ES-I3 (cell line): ENCODE data around the gene PTEN.
"Not testable (repeated sequence)": the region's sequence is repeated elsewhere in the genome, so short reads cannot be mapped to it uniquely, and the experiment has no call there.

Source experiments
- H3K36me3 ChIP-seq: 2 replicates; pipeline ENCODE4 v1.6.1; 2013; ENCODE audit warnings: mild to moderate bottlenecking, low read length, control low read depth, moderate library complexity; ENCODE audit not compliant: insufficient read depth
- H3K4me1 ChIP-seq: 2 replicates; pipeline ENCODE4 v1.6.1; 2013; ENCODE audit warnings: mild to moderate bottlenecking, control low read depth, low read length; ENCODE audit not compliant: insufficient read depth
- H3K9ac ChIP-seq: 2 replicates; pipeline ENCODE4 v1.6.1; 2013; ENCODE audit warnings: low read depth, mild to moderate bottlenecking, low read length, moderate library complexity
- H3K9me3 ChIP-seq: 2 replicates; pipeline ENCODE4 v1.6.1; 2013; ENCODE audit warnings: mild to moderate bottlenecking, low read length, moderate library complexity; ENCODE audit not compliant: control insufficient read depth, insufficient read depth

The PTEN gene

DNA sequence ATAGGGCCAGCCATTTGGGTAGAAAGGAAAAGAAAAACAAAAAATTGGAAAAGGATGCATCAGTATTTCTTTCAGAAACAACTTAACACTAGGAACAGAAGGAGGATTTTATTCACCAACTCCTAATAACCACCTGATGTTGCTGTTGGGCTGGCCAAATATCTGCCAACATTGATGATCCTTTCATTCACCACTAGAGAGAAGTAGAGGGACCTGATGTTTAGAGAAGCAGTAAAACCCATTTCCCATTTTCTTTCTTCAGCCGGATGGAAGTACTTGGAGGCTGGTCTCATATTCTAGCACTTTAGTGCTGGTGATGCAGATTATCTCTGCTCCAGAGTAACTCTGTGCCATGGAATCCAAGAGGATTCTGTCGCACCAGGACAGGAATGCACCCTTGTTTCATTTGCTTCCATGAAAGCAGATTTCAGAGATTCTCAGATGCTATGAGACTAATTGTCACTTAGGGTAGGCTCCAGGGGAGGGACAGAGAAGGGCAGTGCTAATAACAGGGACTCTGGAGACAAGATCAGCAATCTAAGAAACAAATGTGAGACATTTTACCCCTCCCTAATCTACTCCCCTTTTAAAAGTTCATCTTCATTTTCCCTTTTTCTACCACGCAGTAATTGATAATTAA, 3.1 kb upstream of the PTEN start:
- no peak overlapping the region for H3K9ac ChIP-seq

DNA sequence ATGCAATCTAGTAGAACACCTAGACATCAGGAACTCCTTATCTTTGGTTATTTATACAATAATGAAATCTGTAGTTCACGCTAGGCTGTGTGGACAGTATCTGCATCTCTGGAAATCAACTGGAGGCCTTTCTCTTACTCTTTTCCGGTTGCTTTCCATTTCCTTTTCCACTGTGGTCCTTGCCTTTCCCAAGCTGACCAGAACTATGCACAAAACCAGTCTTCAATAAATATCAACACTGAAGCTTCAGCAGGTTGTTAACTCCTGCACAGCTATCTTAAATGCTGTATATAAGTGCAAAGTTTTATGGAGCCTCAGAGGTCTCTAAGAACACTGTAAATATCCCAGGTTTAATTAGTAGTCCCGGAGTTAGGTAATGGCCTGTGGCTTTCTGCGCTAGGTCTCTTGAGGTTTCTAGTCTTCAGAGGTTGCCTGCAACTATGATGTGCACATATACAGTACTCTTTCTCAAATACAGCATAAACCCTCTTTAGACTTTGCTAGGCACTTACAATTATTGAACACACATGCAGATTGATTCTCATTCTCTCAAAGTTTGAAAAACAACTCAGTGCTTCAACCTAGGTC, 2.5 kb upstream of the PTEN start:
- Histone ChIP-seq H3K9me3 (no peaks in the 10 kb centered on the region), H3K9ac (peak overlapping the region; percentile 65; the same call in 1 of the 2 replicates), H3K4me1 (peaks cover 4% of the 10 kb centered on the region; the same call in 1 of the 2 replicates), H3K36me3 (no peaks in the 10 kb centered on the region)

More for the DNA sequence above, 3.1 kb upstream of the PTEN start:
- no peaks in the 10 kb centered on the region for H3K36me3 ChIP-seq
- H3K4me1 ChIP-seq, result peaks cover 4% of the 10 kb centered on the region; the same call in 1 of the 2 replicates
- no peaks in the 10 kb centered on the region for H3K9me3 ChIP-seq

DNA sequence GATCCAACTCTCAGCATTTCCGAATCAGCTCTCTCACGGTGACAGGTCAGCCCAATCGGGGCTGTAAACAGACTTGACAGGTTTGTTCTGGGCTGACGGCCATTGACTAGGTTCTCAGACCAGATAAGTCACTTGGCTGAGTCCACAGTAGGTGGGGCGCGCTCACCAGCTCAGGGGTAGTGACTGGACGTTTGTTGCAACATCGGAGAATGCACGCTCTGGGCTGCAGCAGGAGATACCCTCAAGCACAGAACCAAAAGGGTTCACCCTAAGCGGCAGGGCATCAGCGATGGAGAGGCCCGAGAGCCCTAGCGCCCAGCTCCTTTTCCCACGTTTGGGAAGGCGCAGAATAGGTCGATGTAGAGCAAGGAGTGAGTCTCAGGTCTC, 1.9 kb upstream of the PTEN start:
- H3K9me3 ChIP-seq, result no peaks in the 10 kb centered on the region
- H3K36me3 ChIP-seq, result no peaks in the 10 kb centered on the region
- H3K9ac ChIP-seq, result peak overlapping the region; percentile 65

DNA sequence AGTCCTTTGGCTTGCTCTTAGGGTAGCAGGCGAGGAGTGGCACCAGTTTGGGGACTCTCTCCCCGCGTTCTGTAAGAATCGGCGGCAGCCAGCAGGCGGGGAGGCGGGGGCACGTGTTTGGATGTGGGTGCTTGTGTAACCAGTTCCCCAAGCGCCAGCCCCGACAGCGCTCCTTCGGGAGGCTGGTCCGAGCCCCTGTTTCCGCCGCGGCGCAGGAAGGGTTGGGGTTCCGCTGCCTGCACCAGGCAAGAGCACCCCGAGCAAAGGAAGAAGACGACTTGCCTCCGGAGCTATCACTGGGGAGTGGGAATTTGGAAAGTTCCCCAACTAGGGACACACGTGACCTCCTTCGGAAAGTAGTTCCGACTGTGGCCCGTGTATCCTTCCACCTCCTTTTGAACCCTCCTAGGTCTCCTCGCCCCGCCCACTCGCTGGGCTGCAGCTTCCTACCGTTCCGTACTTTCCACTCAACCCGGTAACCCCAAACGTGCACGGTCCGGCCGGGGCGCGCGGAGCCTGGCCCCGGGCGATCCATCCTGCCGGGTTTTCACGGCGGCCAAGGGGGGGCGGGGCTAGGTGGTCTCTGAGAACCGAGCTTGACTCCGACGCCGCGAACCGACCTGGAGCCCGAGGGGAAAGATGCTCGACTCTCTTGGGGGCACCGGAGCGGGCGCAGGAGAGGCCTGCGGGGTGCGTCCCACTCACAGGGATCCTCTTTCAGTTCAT, 1.3 kb upstream of the PTEN start:
- Histone ChIP-seq H3K9ac (peak overlapping the region; percentile 76), H3K4me1 (peaks cover 4% of the 10 kb centered on the region; the same call in 1 of the 2 replicates), H3K9me3 (no peaks in the 10 kb centered on the region)

More for the DNA sequence above, 1.9 kb upstream of the PTEN start:
- peaks cover 4% of the 10 kb centered on the region; the same call in 1 of the 2 replicates for H3K4me1 ChIP-seq

DNA sequence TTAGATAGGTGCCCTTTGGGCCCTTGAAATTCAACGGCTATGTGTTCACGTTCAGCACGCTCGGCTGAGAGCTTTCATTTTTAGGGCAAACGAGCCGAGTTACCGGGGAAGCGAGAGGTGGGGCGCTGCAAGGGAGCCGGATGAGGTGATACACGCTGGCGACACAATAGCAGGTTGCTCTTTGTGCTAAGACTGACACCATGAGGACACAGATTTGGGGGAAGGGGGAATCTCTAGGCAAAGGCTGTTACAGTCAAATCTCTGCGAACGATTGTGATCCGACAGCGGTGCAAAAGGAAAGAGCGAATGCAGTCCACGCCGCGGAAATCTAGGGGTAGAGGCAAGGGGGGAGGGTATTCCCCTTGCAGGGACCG, 759 bp upstream of the PTEN start:
- Histone ChIP-seq H3K9me3 (no peaks in the 10 kb centered on the region), H3K4me1 (peaks cover 4% of the 10 kb centered on the region; the same call in 1 of the 2 replicates), H3K36me3 (no peaks in the 10 kb centered on the region), H3K9ac (peak overlapping the region; percentile 76)

More for the DNA sequence above, 1.3 kb upstream of the PTEN start:
- H3K36me3 ChIP-seq, result no peaks in the 10 kb centered on the region

DNA sequence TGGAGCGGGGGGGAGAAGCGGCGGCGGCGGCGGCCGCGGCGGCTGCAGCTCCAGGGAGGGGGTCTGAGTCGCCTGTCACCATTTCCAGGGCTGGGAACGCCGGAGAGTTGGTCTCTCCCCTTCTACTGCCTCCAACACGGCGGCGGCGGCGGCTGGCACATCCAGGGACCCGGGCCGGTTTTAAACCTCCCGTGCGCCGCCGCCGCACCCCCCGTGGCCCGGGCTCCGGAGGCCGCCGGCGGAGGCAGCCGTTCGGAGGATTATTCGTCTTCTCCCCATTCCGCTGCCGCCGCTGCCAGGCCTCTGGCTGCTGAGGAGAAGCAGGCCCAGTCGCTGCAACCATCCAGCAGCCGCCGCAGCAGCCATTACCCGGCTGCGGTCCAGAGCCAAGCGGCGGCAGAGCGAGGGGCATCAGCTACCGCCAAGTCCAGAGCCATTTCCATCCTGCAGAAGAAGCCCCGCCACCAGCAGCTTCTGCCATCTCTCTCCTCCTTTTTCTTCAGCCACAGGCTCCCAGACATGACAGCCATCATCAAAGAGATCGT, 598 bp downstream of the PTEN start:
- H3K9ac ChIP-seq, result peak overlapping the region; percentile 76
- not testable (repeated sequence) for H3K4me1 ChIP-seq, H3K9me3 ChIP-seq, H3K36me3 ChIP-seq

DNA sequence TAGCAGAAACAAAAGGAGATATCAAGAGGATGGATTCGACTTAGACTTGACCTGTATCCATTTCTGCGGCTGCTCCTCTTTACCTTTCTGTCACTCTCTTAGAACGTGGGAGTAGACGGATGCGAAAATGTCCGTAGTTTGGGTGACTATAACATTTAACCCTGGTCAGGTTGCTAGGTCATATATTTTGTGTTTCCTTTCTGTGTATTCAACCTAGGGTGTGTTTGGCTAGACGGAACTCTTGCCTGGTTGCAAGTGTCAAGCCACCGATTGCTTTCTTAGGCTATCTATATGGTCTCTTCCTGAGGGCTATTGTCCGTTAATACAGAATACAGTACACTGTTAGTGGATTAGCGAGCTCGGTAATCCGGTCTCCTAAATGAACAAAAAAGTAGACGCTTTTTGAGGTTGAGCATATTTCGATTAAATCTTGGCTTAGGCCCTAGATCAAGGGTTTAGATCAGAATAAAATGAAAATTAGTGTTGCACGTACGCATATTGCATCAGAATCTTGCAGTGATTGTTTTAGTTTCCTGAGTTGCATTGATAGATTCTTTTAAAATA, 1.2 kb downstream of the PTEN start:
- peak overlapping the region; percentile 76 for H3K9ac ChIP-seq
- H3K4me1 ChIP-seq, result peaks cover 4% of the 10 kb centered on the region; the same call in 1 of the 2 replicates

DNA sequence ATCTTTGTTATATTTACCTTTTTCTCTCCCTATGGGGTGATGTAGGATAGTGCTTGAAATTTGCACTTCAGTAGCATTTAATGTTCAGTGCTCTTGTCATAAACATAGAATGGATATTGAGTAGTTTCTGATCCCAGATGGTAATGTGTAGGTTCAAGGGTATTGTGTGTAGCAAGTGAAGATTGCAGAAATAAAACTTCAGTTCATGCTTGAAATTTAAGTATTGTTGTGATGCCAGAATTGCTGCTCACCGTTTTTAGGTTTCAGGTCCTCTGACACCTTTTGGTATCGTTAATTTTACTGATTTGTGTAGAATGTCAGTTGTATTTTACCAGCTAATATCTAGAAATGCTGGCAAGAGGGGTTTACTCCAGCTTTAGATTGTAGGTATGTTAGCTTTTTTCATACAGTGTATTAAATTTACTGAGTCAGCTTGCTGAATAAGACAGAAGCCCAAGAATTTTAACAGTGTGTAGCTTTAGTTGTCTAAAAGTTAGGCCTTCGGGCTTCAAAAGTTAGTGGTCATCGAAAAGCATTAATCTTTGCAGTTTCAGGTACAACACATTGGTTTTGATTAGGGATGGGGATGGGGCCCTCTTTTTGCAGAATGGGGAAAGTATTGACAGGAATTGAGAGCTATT, 1.9 kb downstream of the PTEN start:
- Histone ChIP-seq H3K36me3 (no peaks in the 10 kb centered on the region), H3K4me1 (peaks cover 4% of the 10 kb centered on the region; the same call in 1 of the 2 replicates), H3K9me3 (no peaks in the 10 kb centered on the region), H3K9ac (peak overlapping the region; percentile 76)

More for the DNA sequence above, 1.2 kb downstream of the PTEN start:
- Histone ChIP-seq H3K36me3 (no peaks in the 10 kb centered on the region), H3K9me3 (no peaks in the 10 kb centered on the region)

DNA sequence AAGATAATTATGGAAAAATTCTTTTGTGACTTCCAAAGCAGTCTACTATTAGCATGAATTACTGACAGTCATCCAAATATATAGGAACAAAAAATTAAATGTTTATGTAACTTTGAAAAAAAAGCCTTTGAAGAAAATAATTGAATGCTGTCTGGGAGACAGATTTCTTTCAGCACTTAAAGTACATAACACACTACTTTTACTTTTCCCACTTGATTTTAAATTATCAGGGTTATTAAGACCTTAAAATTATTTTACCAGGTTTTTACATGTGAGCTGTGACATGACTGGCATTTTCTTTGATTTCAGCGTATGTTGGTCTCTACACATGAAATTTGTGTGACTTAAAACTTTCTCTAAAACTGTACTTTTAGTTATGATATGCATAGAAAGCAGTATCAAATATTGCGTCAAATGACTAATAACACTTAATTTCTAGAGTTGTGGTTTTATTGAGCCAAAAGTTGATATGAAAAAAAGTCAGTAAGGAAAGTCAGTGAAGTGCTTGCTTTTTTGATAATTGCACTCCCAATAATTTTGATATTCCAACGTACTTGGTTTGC, 3.1 kb downstream of the PTEN start:
- Histone ChIP-seq H3K9me3 (no peaks in the 10 kb centered on the region), H3K9ac (peak overlapping the region; percentile 76), H3K4me1 (no peaks in the 10 kb centered on the region), H3K36me3 (no peaks in the 10 kb centered on the region)

DNA sequence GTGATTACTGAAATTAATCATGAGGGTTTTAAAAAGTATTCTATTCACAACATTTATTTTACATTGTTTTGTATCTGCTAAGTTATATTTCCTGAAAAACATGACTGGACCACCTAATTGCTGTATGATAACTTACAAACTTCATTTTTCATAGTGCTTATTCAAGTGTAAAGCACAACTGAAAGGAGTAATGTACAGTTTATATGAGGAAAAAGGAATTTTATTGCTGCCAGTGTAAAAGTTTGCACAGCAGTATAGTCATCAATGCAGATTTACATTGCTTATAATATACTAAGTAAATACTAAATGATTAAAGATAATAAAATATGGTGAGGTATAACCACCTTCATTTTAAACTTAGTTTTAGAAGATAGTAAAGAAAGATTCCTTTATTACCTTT, 4.0 kb downstream of the PTEN start:
- H3K9me3 ChIP-seq, result no peaks in the 10 kb centered on the region
- H3K9ac ChIP-seq, result peak overlapping the region; percentile 31; the same call in 1 of the 2 replicates
- H3K36me3 ChIP-seq, result no peaks in the 10 kb centered on the region
- H3K4me1 ChIP-seq, result no peaks in the 10 kb centered on the region

DNA sequence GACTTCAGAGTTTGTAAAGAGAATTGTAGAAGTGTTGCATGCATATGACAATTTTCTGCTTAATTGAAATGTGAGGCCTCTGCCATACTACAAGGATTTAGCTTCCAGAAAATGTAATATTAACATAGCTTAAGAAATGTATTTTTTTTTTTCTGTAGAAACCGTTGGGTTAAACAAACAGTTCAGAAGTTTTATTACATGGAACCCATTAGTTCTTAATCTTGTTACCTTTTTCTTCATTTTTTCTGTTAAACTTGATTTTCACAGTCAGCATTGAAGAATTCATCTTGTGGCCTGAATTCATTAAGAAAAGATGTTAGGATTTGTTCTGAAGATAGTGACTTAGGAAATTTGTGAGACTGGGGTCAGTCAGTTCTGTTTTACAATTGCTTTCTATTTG, 4.9 kb downstream of the PTEN start:
- Histone ChIP-seq H3K9ac (peak overlapping the region; percentile 23), H3K9me3 (no peaks in the 10 kb centered on the region), H3K4me1 (0 out of 2 replicates have a peak, but pooled peaks cover 6% of the 10 kb centered on the region), H3K36me3 (no peaks in the 10 kb centered on the region)

DNA sequence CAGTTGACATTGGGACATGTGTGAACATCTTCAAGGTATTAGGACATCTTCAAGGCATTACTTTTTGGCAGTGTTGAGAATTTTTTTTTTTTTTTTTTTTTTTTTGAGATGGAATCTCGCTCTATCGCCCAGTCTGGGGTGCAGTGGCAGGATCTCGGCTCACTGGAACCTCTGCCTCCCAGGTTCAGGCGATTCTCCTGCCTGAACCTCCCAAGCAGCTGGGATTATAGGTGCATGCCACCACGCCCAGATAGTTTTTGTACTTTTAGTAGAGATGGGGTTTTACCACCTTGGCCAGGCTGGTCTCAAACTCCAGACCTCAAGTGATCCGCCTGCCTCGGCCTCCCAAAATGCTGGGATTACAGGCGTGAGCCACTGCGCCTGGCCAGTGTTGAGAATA, 5.7 kb downstream of the PTEN start:
- H3K36me3 ChIP-seq, H3K4me1 ChIP-seq, H3K9me3 ChIP-seq, H3K9ac ChIP-seq: not testable (repeated sequence)

DNA sequence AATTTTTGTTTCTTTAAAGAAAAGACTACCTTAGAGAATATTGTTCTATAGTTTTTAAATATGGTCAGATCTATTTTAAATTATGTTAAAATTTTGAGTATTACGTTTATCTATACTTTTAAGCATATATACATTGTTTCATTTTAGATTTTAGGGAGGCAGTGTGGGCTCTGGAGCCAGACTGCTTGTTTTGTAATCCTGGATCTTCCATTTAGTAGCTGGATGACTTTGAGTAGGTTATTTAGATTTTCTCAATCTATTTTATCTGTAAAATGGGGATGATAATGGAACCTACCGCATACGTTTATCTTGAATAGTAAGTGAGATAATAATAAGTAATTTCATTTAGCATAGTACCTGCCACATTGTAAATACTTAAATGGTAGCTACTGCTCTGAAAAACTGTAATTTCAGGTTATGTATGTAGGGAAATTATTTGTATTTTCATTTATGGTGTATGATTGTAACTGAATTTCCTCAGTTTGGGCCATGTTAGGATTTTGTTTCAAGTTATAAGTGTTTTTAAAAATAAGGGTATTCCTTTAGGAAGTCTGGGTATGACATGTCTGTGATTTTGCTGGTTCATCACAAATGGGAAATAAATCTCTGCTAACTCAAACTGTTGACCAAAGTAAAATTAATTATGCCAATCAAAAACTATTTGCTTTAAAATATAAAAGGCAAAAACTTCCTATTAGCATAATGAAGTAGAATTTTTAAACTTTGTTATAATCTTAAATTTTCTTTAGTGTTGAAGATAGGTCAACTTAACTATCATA, 6.5 kb downstream of the PTEN start:
- Histone ChIP-seq H3K9me3 (no peaks in the 10 kb centered on the region), H3K36me3 (no peaks in the 10 kb centered on the region), H3K4me1 (0 out of 2 replicates have a peak, but pooled peaks cover 6% of the 10 kb centered on the region), H3K9ac (no peak overlapping the region)
